Aorta (tissue), 5 donors: ENCODE data around the gene PSMD7. TPM values are rescaled to one million over a fixed set of nuclear protein-coding genes. Genes with fewer than 3 reads are reported as not detected.

Experiments used
- ATAC-seq: fragments of 200-7000 bp; cut with Tn5 transposase; one replicate; pipeline ENCODE4 v1.9.1; 2022; ENCODE audit warnings: moderate library complexity; ENCODE audit not compliant: low FRiP score
- DNase-seq, 2 donors: peaks; one replicate each; pipeline ENCODE4 v3.0.0-alpha.2; 2020
- H3K27ac ChIP-seq, 2 donors: one replicate each; pipeline ENCODE4 v1.5.1; 2013; ENCODE audit warnings: low read length in 2 of 2, mild to moderate bottlenecking in 2 of 2, moderate library complexity in 2 of 2, control low read depth in 1 of 2, inconsistent platforms in 1 of 2, low read depth in 1 of 2
- H3K27me3 ChIP-seq, 2 donors: one replicate each; pipeline ENCODE4 v1.6.1; 2013; ENCODE audit warnings: control low read depth in 1 of 2, low read length in 1 of 2, mild to moderate bottlenecking in 1 of 2, moderate library complexity in 1 of 2; ENCODE audit not compliant: insufficient read depth in 2 of 2, control insufficient read depth in 1 of 2
- H3K36me3 ChIP-seq, 2 donors: one replicate each; pipeline ENCODE4 v1.6.1; 2013; ENCODE audit warnings: control low read depth in 1 of 2, low read length in 1 of 2, mild to moderate bottlenecking in 1 of 2; ENCODE audit not compliant: insufficient read depth in 2 of 2, control insufficient read depth in 1 of 2
- H3K4me1 ChIP-seq, 2 donors: one replicate each; pipeline ENCODE4 v1.6.1; 2013; ENCODE audit warnings: low read length in 2 of 2, control low read depth in 1 of 2, mild to moderate bottlenecking in 1 of 2, moderate library complexity in 1 of 2; ENCODE audit not compliant: insufficient read depth in 2 of 2, control insufficient read depth in 1 of 2
- H3K4me3 ChIP-seq, 2 donors: one replicate each; pipeline ENCODE4 v1.5.1; 2013; ENCODE audit warnings: low read length in 2 of 2, control low read depth in 1 of 2, mild to moderate bottlenecking in 1 of 2
- H3K9me3 ChIP-seq: one replicate; pipeline ENCODE4 v1.6.1; 2013; ENCODE audit warnings: mild to moderate bottlenecking, low read length; ENCODE audit not compliant: control insufficient read depth
- WGBS, 2 donors: extraction: QIAGEN DNeasy Blood & Tissue Kit; methylation state at CpG; one replicate each; pipeline ENCODE4 v1.1.7; 2013; 5-methylcytosine and 5-hydroxymethylcytosine counted together
- intact Hi-C, 2 donors: fragments of 100-400 bp; cut with DNase I; formaldehyde crosslinking; loops; one replicate each; pipeline versions ENCODE4 v1.14.2 to v1.15.0; 2022
- polyA plus RNA-seq, 2 donors: library from polyadenylated mRNA; stranded (reverse); fragments of 200-250 nt; gene quantifications; one replicate each; pipeline ENCODE4 v1.2.3, GENCODE V29; 2013
- total RNA-seq, 2 donors: library from RNA; stranded (reverse); fragmentation: NEBNext Ultra II Directional; extraction: Animal tissue kit (Norgen Biotek cat#: 25700); gene quantifications; one replicate each; pipeline ENCODE4 v1.2.1, GENCODE V29; 2021
- donor health status: healthy with polysubstance abuse.
- donor health status: Bipolar disorder and iron deficiency.
- donor health status: DM: no; HTN: no; CAD: no.
- donor health status: DM: no; HTN: no; CAD: no.
- donor health status: DM: yes; HTN: yes; CAD: no.

The PSMD7 gene
- total and polyA plus RNA-seq, 4 donors = 58.8 to 83.1 (median 70.6) TPM

DNA sequence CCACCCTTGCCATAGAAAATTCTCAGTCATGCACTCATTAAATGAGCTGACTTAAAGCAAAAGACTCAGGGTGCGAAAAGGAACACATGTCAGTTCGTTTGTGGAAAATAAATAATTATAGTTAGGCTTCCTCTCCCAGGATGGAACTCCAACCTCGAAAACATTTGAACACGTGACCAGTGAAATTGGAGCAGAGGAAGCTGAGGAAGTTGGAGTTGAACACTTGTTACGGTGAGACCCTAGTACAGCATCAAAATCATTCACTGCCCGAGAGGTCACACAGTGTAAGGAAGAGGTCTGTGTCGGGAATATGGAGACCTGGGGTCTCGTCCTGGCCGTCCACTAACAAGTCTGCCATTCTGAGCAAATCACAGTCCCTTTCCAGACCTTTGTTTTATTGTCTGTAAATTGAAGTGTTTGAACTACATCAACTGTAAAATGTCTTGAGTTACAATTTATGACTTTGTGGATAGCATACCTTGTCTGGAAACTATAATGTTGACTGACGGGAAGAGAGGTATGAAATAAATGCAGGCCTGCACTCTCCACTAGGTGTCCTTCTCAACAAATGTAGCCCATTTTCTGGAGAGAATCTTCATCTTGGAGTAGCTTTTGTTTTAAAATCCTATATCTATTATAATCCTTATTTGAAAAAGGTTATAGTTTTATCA, 7.7 kb downstream of the PSMD7 start:
- Histone ChIP-seq H3K27me3 (no peaks in the 10 kb centered on the region), H3K27ac (no peak overlapping the region), H3K4me1 (no peaks in the 10 kb centered on the region), H3K36me3 (peaks cover 0 to 12% of the 10 kb centered on the region in 2 donors), H3K4me3 (no peak overlapping the region), H3K9me3 (no peaks in the 10 kb centered on the region)
- no peak for ATAC-seq
- intact Hi-C loops = no loop called here
- 78 to 81% methylated on average over 10 of the region's 10 CpGs for WGBS, 2 donors
- no peak for DNase-seq

DNA sequence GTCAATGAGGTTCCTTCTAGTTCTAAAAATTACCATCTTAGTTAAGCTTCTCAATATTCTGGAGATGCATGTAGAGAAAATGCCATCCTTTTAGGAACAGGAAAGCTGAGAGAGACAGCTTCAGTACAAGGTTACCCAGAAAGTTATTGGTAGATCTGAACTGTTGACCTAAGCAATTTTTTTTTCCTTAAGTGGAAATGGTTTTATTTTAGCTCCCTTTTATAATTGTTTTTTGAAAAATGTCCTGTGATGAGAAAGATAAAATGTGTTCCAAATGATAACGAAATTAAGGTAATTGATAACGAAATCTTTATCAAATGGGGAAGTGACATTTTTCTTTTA, 8.2 kb downstream of the PSMD7 start:
- Histone ChIP-seq H3K36me3 (peaks cover 0 to 12% of the 10 kb centered on the region in 2 donors), H3K9me3 (no peaks in the 10 kb centered on the region), H3K4me3 (no peak overlapping the region), H3K27ac (no peak overlapping the region), H3K27me3 (no peaks in the 10 kb centered on the region), H3K4me1 (no peaks in the 10 kb centered on the region)
- ATAC-seq = no peak
- 87 to 88% methylated on average over 2 of the region's 2 CpGs for WGBS, 2 donors
- intact Hi-C loops = loop anchor here in 1 of 2 donors (5.0 kb wide), 1 partner anchor 127 kb away; no protein-coding TSS in a partner anchor
- no peak for DNase-seq

DNA sequence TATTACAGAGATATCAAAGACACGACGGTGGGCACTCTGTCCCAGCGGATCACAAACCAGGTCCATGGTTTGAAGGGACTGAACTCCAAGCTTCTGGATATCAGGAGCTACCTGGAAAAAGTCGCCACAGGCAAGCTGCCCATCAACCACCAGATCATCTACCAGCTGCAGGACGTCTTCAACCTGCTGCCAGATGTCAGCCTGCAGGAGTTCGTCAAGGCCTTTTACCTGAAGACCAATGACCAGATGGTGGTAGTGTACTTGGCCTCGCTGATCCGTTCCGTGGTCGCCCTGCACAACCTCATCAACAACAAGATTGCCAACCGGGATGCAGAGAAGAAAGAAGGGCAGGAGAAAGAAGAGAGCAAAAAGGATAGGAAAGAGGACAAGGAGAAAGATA, 8.7 kb downstream of the PSMD7 start:
- H3K4me3 ChIP-seq = no peak overlapping the region
- no peaks in the 10 kb centered on the region for H3K27me3 ChIP-seq
- no peak for ATAC-seq
- H3K4me1 ChIP-seq = no peaks in the 10 kb centered on the region
- no peak overlapping the region for H3K27ac ChIP-seq
- H3K9me3 ChIP-seq = no peaks in the 10 kb centered on the region
- intact Hi-C loops = loop anchor here in 1 of 2 donors (5.0 kb wide), 1 partner anchor 127 kb away; no protein-coding TSS in a partner anchor
- no peak for DNase-seq
- H3K36me3 ChIP-seq = peaks cover 0 to 12% of the 10 kb centered on the region in 2 donors
- 76 to 81% methylated on average over 11 of the region's 11 CpGs for WGBS, 2 donors

DNA sequence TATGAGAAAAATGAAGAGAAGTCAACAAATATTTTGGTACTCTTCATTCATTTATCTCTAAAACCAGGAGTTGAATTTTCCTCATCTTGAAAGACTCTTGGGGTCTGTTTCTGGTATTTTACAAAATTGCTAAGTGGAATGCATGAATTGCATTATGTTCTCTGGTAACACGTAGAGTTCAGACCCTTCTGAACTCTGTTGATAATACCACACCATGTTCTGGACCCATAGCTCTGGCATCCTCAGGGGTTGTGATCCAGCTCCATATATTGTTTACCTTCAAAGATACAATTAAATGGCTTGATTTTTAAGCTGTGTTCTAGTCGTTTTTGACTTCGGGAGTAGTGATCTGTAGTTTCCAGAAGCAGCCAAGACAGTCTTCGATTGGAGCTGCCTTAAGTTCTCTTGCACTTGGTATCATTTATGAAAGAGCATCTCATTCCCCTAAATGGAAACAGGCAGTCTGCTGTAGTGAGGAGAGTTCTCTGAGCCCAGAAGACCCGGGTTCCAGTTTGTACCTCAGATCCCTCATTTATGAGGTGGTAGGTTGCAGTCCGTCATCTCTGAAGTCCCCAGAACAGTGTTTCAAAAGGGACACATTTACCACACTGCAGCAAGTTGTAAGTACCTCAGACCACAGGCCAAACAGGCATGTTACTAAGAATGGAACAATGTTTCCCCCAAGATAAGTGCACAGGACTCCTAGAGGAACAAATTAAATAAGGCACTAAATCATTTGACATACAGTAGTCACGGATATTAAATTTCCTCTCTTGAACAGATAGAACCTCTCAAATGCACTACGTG, 9.6 kb downstream of the PSMD7 start:
- H3K9me3 ChIP-seq = no peaks in the 10 kb centered on the region
- H3K36me3 ChIP-seq = peaks cover 0 to 12% of the 10 kb centered on the region in 2 donors
- H3K4me3 ChIP-seq = no peak overlapping the region
- intact Hi-C loops = loop anchor here in 1 of 2 donors (5.0 kb wide), 1 partner anchor 126 kb away; no protein-coding TSS in a partner anchor
- ATAC-seq (no peak), DNase-seq (no peak)
- H3K4me1 ChIP-seq = no peaks in the 10 kb centered on the region
- no peak overlapping the region for H3K27ac ChIP-seq
- H3K27me3 ChIP-seq = no peaks in the 10 kb centered on the region
- WGBS, 2 donors = 59% methylated on average over 8 of the region's 8 CpGs

DNA sequence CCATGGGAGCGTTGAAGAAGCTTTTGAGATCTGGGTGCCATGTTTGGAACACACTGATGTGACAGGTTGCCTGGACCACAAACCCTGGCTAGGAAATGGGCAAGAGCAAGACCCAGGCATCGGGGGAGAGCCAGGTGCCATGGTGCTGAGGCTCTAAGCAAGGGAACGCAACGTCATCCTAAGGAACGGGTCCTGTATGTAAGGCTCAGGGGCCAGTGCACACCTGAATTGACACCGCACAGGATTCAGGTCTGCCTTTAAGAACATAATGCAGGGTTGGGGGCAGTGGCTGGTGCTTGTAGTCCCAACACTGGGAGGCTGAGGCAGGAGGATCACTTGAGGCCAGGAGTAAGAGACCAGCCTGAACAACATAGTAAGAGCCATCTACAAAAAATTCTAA, 10.8 kb downstream of the PSMD7 start:
- no peak for ATAC-seq
- Histone ChIP-seq H3K4me1 (no peaks in the 10 kb centered on the region), H3K27ac (no peak overlapping the region), H3K9me3 (no peaks in the 10 kb centered on the region), H3K27me3 (no peaks in the 10 kb centered on the region), H3K4me3 (no peak overlapping the region), H3K36me3 (peaks cover 0 to 12% of the 10 kb centered on the region in 2 donors)
- no peak for DNase-seq
- intact Hi-C loops = loop anchor here in 1 of 2 donors (5.0 kb wide), 1 partner anchor 125 kb away; no protein-coding TSS in a partner anchor
- WGBS, 2 donors = 91 to 94% methylated on average over 6 of the region's 6 CpGs

DNA sequence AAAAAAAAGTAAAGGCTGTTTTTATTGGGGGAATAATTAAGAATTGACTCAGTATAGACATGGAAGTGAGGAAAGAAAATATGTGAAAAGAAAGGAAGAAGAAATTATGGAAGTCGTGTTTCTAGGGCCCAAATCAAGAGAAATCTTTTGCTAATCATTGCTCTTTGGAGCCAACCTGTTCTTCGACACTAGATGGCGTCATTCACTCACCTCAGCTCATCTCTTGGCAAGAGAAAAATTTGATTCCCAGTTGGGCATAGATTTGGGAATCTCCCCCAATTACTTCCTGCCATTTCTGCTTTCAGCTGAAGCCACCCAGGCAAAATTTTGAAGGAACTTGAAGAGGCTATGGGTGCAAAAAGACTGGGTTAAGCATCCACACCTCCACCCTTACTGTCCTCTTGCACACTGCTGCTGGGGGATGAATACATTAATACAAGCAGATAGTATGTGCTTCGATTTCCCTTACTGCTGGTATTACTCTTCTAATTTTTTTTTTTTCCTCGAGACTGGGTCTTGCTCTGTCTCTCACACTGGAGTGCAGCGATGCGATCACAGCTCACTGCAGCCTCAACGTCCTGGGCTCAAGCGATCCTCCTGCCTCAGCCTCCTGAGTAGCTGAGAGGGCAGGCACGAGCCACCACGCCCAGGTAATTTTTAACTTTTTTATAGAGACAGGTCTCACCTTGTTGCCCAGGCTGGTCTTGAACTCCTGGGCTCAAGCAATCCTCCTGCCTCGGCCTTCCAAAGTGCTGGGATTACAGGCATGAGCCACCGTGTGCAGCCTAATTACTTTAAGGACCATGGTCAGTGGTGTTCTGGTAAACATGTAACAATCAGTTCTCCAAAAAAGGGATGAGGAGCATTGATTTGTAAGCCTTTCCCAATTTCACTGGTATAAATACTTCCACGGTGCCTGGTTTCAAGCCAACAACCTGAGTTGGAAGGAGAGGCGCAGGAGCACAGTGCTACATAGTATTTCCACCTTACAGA, 13.5 kb downstream of the PSMD7 start:
- Histone ChIP-seq H3K9me3 (no peaks in the 10 kb centered on the region), H3K4me3 (no peak overlapping the region), H3K4me1 (no peaks in the 10 kb centered on the region), H3K27me3 (no peaks in the 10 kb centered on the region), H3K27ac (no peak overlapping the region), H3K36me3 (peaks cover 0 to 2% of the 10 kb centered on the region in 2 donors)
- DNase-seq (no peak), ATAC-seq (no peak)
- WGBS, 2 donors = 73 to 75% methylated on average over 15 of the region's 15 CpGs
- intact Hi-C loops = loop anchor here in 1 of 2 donors (5.0 kb wide), 1 partner anchor 122 kb away; no protein-coding TSS in a partner anchor

DNA sequence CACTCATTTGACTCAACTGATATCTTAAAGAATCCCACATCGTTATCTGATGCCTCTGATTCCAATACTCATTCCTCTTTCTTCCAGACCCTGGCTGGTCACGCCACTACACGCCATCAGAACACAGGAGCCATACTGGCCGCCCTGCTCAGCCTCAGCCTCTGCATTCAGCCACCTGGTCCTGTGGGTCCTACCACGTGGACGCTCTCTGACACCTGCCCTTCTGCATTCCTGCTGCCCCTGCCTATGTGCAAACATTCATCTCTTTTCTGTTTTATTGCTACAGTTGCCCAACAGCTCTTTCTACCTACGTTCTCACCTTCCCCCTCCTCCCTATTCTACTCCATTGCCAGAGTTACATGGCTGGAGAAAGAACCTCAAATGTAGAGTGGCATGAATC, 18.4 kb downstream of the PSMD7 start:
- Histone ChIP-seq H3K4me3 (no peak overlapping the region), H3K27me3 (no peaks in the 10 kb centered on the region), H3K27ac (no peak overlapping the region), H3K36me3 (no peaks in the 10 kb centered on the region), H3K4me1 (no peaks in the 10 kb centered on the region), H3K9me3 (no peaks in the 10 kb centered on the region)
- DNase-seq (no peak), ATAC-seq (no peak)
- intact Hi-C loops = no loop called here
- WGBS, 2 donors = 92 to 96% methylated on average over 7 of the region's 7 CpGs

DNA sequence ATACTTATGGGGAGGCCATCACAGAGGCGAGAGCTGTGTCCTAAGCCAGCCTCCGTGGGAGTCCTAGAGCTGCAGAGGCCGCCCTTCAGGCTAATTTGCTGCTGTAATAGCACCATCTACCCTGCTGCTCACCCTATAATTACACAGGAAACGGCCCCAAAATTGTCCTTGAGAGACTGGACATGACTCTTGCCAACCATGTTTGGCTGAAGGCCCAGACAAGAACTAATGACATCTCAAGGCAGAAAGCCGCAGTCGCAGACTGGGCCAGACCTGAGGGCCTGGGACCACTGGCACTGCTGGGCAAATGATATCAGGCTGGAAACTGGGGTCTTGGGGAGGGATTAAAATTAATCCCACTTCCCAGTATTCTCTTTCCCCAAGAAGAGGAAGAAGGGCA, 24.1 kb downstream of the PSMD7 start:
- no peaks in the 10 kb centered on the region for H3K4me1 ChIP-seq
- H3K9me3 ChIP-seq = no peaks in the 10 kb centered on the region
- no peaks in the 10 kb centered on the region for H3K27me3 ChIP-seq
- H3K27ac ChIP-seq = no peak overlapping the region
- H3K4me3 ChIP-seq = no peak overlapping the region
- intact Hi-C loops = no loop called here
- peaks cover 0 to 2% of the 10 kb centered on the region in 2 donors for H3K36me3 ChIP-seq
- 43 to 44% methylated on average over 6 of the region's 6 CpGs for WGBS, 2 donors
- no peak for DNase-seq
- no peak for ATAC-seq
